Measurements from ENCODE around the gene KIR3DL2.
"Not testable (repeated sequence)": the region's sequence is repeated elsewhere in the genome, so short reads cannot be mapped to it uniquely, and the experiment has no call there.

KIR3DL2 gene

DNA sequence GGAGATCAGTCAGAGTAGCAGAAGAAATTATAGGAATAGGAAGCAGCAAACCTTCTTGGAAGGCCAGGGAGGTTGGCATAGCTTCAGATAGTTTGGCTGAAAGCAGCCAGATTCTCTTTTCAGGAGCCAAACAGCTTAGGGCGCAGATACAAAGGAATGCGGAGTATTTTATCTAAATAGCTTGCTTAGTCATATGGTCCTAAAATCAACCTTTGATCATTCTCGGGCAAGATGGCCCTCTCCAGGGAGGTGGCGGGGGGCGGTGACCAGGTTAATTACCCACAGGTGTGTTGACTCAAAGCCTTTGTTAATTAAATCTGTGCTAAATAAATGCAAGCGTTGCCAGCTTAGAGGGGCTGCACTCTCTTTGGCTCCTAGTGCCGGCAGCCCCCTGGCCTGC lies 43.2 kb downstream of the KIR3DL2 start:
- H3K27ac Mint-ChIP-seq: no peak overlapping the region
- H3K27me3 Mint-ChIP-seq: peaks cover 4% of the 10 kb centered on the region
- no peaks in the 10 kb centered on the region for H3K4me1 Mint-ChIP-seq (ENCODE audit: low read depth)
- no peaks in the 10 kb centered on the region for H3K36me3 Mint-ChIP-seq (ENCODE audit: low read depth)
- no peak overlapping the region for H3K4me3 Mint-ChIP-seq
- no peaks in the 10 kb centered on the region for H3K9me3 Mint-ChIP-seq

DNA sequence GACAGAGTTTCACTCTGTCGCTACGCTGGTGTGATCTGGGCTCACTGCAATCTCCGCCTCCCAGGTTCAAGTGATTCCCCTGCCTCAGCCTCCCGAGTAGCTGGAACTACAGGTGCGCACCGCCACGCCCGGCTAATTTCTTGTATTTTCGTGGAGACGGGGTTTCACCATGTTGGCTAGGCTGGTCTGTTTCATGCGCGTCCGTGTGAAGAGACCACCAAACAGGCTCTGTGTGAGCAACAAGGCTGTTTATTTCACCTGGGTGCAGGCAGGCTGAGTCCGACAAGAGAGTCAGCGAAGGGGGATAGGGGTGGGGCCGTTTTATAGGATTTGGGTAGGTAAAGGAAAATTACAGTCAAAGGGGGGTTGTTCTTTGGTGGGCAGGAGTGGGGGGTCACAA lies 43.9 kb downstream of the KIR3DL2 start:
- not testable (repeated sequence) for H3K4me1 Mint-ChIP-seq (ENCODE audit: low read depth); H3K27me3 Mint-ChIP-seq; H3K4me3 Mint-ChIP-seq; H3K9me3 Mint-ChIP-seq; H3K27ac Mint-ChIP-seq; H3K36me3 Mint-ChIP-seq (ENCODE audit: low read depth)

DNA sequence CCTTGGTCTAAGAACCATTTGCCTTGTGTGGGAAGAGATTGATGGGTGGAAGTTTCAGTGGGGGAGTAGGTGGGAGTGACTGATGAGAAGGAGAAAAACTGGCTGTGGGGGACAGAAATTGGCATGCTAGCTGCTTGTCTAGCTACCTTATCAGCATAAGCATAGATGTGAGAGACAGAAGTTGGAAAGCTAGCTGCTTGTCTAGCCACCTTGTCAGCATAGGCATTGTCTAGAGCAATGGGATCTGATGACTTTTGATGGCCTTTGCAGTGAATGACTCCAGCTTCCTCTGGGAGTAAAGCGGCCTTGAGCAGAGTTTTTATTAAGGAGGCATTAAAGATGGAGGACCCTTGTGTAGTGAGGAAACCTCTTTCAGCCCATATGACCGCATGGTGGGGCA lies 45.8 kb downstream of the KIR3DL2 start:
- no peaks in the 10 kb centered on the region for H3K9me3 Mint-ChIP-seq
- H3K27ac Mint-ChIP-seq: no peak overlapping the region
- no peak overlapping the region for H3K4me3 Mint-ChIP-seq
- no peaks in the 10 kb centered on the region for H3K36me3 Mint-ChIP-seq (ENCODE audit: low read depth)
- no peaks in the 10 kb centered on the region for H3K4me1 Mint-ChIP-seq (ENCODE audit: low read depth)
- peaks cover 8% of the 10 kb centered on the region for H3K27me3 Mint-ChIP-seq

DNA sequence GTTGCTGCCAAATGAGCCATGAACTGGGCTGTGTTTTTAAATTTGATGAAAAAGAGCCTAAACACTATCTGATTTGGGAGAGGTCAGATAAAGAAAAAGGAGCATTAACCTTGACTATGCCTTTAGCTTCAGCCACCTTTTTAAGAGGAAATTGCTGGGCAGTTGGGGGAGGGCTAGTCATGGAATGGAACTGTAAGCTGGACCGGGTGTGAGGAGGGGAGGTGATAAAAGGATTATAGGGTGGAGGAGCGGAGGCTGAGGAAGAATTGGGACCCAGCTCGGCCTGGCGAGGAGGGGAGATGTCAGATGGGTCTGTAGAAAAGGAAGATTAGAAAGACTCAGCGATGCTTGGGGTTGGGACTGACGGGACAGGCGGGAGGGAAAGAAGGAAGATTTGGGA lies 48.4 kb downstream of the KIR3DL2 start:
- not testable (repeated sequence) for H3K4me1 Mint-ChIP-seq (ENCODE audit: low read depth); H3K9me3 Mint-ChIP-seq; H3K27me3 Mint-ChIP-seq; H3K4me3 Mint-ChIP-seq; H3K27ac Mint-ChIP-seq; H3K36me3 Mint-ChIP-seq (ENCODE audit: low read depth)

DNA sequence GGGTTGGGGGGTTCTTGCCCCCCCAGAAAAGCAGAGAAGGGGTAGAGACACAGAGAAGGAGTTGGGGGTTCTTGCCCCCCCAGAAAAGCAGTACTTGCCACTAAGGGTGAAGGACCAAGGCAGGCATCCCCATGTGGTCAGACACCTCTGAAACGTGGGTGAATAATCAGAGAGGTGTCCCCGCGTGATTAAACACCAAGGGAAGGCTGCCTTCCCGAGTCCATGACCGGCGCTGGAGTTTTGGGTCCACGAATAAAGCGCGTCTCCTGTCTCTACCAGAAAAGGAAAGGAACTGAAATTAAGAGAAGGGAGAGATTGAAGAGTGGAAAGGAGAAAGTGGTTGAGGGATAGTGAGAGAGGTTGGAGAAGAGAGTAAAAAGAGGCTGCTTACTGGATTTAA lies 49.4 kb downstream of the KIR3DL2 start:
- not testable (repeated sequence) for H3K36me3 Mint-ChIP-seq (ENCODE audit: low read depth); H3K9me3 Mint-ChIP-seq; H3K27me3 Mint-ChIP-seq; H3K4me1 Mint-ChIP-seq (ENCODE audit: low read depth); H3K27ac Mint-ChIP-seq; H3K4me3 Mint-ChIP-seq

DNA sequence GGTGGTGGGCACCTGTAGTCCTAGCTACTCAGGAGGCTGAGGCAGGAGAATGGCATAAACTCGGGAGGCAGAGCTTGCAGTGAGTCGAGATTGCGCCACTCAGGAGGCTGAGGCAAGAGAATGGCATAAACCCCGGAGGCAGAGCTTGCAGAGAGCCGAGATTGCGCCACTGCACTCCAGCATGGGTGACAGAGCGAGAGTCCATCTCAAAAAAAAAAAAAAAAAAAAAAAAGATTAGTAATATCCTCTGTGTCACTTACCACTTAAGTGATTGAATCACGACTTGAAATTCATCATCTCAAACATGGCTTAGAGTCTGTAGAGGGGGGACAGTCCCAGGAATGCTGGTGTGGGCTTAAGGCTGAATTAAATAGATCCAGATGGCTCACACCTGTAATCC lies 50.9 kb downstream of the KIR3DL2 start:
- not testable (repeated sequence) for H3K4me3 Mint-ChIP-seq; H3K4me1 Mint-ChIP-seq (ENCODE audit: low read depth); H3K36me3 Mint-ChIP-seq (ENCODE audit: low read depth); H3K9me3 Mint-ChIP-seq; H3K27ac Mint-ChIP-seq
- peaks cover 11% of the 10 kb centered on the region for H3K27me3 Mint-ChIP-seq

DNA sequence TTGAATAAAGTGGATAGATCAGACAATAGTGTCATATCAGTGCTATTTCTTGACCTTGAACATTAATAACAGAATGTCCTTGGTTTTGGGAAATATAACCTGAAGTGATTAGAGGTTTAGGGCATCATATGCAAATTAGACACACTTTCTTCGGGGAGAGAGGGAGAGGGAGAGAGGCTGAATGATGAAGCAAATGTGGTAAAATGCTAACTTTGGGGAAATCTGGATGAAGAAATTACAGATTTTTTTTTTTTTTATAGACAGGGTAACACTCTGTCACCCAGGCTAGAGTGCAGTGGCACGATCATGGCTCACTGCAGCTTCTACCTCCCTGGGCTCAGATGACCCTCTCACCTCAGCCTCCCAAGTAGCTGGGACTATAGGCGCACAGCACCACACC lies 51.8 kb downstream of the KIR3DL2 start:
- no peaks in the 10 kb centered on the region for H3K36me3 Mint-ChIP-seq (ENCODE audit: low read depth)
- no peak overlapping the region for H3K27ac Mint-ChIP-seq
- H3K4me3 Mint-ChIP-seq: no peak overlapping the region
- no peaks in the 10 kb centered on the region for H3K9me3 Mint-ChIP-seq
- peaks cover 11% of the 10 kb centered on the region for H3K27me3 Mint-ChIP-seq
- H3K4me1 Mint-ChIP-seq (ENCODE audit: low read depth): peaks cover 2% of the 10 kb centered on the region

DNA sequence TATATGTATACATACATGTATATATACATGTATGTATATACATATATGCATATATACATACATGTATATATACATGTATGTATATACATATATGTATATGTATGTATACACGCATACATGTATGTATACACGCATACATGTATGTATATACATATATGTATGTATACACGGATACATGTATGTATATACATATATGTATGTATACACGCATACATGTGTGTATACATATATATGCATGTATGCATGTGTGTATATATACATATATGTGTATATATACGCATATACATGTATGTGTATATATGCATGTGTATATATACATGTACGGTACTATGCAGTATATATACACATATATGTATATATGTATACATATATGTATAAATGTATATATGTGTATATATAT lies 53.1 kb downstream of the KIR3DL2 start:
- H3K9me3 Mint-ChIP-seq: no peaks in the 10 kb centered on the region
- H3K4me3 Mint-ChIP-seq: no peak overlapping the region
- peaks cover 7% of the 10 kb centered on the region for H3K27me3 Mint-ChIP-seq
- peaks cover 2% of the 10 kb centered on the region for H3K4me1 Mint-ChIP-seq (ENCODE audit: low read depth)
- no peaks in the 10 kb centered on the region for H3K36me3 Mint-ChIP-seq (ENCODE audit: low read depth)
- no peak overlapping the region for H3K27ac Mint-ChIP-seq

DNA sequence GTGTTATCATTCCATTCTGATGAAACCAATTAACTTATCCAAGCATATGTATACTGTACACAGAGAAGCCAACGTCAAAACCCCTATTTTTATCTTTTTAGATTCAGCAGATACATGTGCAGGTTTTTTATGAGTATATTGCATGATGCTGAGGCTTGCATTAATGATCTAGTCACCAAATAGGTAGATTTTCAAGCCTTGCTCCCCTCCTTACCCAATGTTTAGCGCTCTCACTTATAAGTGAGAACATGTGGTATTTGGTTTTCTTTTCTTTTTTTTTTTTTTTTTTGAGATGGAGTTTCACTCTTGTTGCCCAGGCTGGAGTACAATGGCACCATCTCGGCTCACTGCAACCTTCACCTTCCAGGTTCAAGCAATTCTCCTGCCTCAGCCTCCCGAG lies 54.0 kb downstream of the KIR3DL2 start:
- H3K27ac Mint-ChIP-seq: not testable (repeated sequence)

DNA sequence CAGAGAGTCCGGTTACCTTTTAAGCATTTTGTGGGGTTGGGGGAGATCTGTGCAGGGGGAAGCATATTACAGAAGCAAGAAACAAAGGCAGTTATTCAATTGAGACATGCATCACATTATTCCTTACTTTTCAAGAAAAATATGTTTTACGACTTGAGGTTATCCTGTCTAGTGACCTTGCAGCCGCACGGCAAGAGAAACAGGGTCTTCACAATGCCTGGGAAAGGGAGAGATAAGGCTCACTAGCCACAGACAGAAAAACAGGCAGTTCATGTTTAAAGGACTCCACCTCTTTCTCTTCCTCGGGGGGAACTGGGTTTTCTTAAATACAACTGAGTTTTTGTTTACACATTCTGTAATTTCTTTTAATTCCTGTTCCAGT lies 55.2 kb downstream of the KIR3DL2 start:
- no peak overlapping the region for H3K4me3 Mint-ChIP-seq
- no peak overlapping the region for H3K27ac Mint-ChIP-seq
- H3K9me3 Mint-ChIP-seq: no peaks in the 10 kb centered on the region
- no peaks in the 10 kb centered on the region for H3K36me3 Mint-ChIP-seq (ENCODE audit: low read depth)
- peaks cover 3% of the 10 kb centered on the region for H3K27me3 Mint-ChIP-seq
- peaks cover 2% of the 10 kb centered on the region for H3K4me1 Mint-ChIP-seq (ENCODE audit: low read depth)

More for the DNA sequence above, 54.0 kb downstream of the KIR3DL2 start:
- H3K36me3 Mint-ChIP-seq (ENCODE audit: low read depth); H3K27me3 Mint-ChIP-seq; H3K4me1 Mint-ChIP-seq (ENCODE audit: low read depth); H3K9me3 Mint-ChIP-seq; H3K4me3 Mint-ChIP-seq: not testable (repeated sequence)

DNA sequence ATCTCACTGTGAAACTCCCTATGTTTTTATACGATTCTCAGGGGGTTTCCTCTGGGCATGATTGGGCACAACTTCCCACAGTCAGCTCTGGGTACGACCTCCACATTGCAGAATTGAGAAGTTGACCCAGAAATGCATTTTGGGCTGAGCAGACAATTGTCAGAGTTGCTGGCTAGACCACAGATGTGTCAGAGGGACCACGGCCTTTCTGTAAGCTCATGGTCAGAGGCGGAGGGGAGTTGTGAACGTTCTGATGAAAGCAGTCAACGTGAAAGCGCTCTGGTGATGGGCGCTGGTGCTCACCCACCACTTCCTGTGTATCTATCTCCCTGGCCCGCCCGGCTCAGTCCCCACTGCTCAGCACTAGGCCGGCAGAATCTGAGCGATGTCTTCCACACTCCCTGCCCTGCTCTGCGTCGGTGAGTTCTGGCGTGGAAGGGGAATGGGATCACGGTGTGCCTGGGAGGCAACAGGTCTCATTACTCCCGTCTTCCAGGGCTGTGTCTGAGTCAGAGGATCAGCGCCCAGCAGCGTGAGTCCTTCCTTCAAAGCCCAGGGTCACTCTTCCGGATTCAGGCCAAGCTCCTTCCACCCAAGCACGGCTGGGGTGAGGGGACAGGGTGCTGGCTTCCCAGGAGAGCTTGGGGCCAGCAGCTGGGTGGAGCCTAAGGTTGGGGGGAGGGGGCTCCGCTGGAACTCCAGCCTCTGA lies 55.7 kb downstream of the KIR3DL2 start, which contains the start of gene NCR1:
NCR1 (plus strand) TSS at position 346 of the 709 bp plus-strand sequence; CDS start at position 386, 40 bp downstream.
- Mint-ChIP-seq H3K36me3 (ENCODE audit: low read depth) (no peaks in the 10 kb centered on the region), H3K4me1 (ENCODE audit: low read depth) (peaks cover 2% of the 10 kb centered on the region), H3K9me3 (no peaks in the 10 kb centered on the region), H3K27ac (no peak within 1 kb of the TSS), H3K27me3 (peaks cover 7% of the 10 kb centered on the region), H3K4me3 (peak within 1 kb of the TSS; percentile 65)

DNA sequence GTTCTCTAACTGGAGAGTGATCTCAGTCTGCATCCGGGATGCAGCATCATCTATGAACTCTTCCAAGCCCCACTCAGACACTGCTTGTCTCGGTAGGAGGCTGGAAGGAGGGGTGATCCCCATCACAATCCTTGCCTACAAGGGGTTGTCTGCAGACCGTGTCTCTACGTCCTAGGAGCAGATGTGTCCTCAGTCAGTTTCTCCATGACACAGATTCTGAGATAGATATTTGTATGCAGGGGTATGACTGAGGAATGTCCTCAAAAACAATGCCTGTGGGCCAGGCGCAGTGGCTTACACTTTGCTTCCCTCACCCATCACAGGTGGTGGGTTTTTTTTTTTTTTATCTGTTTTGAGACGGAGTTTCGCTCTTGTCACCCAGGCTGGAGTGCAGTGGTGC lies 56.6 kb downstream of the KIR3DL2 start:
- Mint-ChIP-seq H3K4me3 (peak overlapping the region; percentile 17), H3K27me3 (peaks cover 8% of the 10 kb centered on the region), H3K27ac (no peak overlapping the region), H3K36me3 (ENCODE audit: low read depth) (no peaks in the 10 kb centered on the region), H3K9me3 (no peaks in the 10 kb centered on the region), H3K4me1 (ENCODE audit: low read depth) (peaks cover 2% of the 10 kb centered on the region)

DNA sequence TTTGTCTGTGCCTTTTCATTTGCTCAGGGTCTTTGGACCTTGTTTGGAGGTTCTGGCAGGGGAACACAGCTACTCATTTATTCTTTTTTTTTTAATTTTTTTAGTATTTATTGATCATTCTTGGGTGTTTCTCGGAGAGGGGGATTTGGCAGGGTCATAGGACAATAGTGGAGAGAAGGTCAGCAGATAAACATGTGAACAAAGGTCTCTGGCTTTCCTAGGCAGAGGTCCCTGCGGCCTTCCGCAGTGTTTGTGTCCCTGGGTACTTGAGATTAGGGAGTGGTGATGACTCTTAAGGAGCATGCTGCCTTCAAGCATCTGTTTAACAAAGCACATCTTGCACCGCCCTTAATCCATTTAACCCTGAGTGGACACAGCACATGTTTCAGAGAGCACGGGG lies 57.7 kb downstream of the KIR3DL2 start:
- H3K27ac Mint-ChIP-seq; H3K9me3 Mint-ChIP-seq; H3K4me1 Mint-ChIP-seq (ENCODE audit: low read depth); H3K36me3 Mint-ChIP-seq (ENCODE audit: low read depth); H3K4me3 Mint-ChIP-seq: not testable (repeated sequence)
- peaks cover 11% of the 10 kb centered on the region for H3K27me3 Mint-ChIP-seq
